Cerebellar nuclear complex (tissue), 1 donor: ENCODE data around the gene APOC4.
"Not testable (repeated sequence)": the region's sequence is repeated elsewhere in the genome, so short reads cannot be mapped to it uniquely, and the experiment has no call there.

Source experiments
- DNase-seq, 2 experiments: peaks; one replicate each; lab custom pipeline; 2025; lab: John Stamatoyannopoulos, UW

The APOC4 gene

GRCh38 chr19:44958090-44958489 is 16.1 kb downstream of the APOC4 start:
- no peak for DNase-seq

GRCh38 chr19:44959691-44960090 is 17.7 kb downstream of the APOC4 start:
- DNase-seq, result no peak

- DNase-seq, result no peak
These were observed 19.1 kb downstream of the APOC4 start for GRCh38 chr19:44960906-44961728.

- no peak for DNase-seq
These were observed 19.8 kb downstream of the APOC4 start for GRCh38 chr19:44961821-44962220.

- DNase-seq, result no peak
These were observed 26.1 kb downstream of the APOC4 start for GRCh38 chr19:44968118-44968517.

- DNase-seq, result no peak
These were observed 26.6 kb downstream of the APOC4 start for GRCh38 chr19:44968670-44969069.

- DNase-seq, result no peak
These were observed 27.4 kb downstream of the APOC4 start for GRCh38 chr19:44969437-44969836.

GRCh38 chr19:44971451-44971850 is 29.4 kb downstream of the APOC4 start:
- DNase-seq, result not testable (repeated sequence)

GRCh38 chr19:44972802-44973201 is 30.8 kb downstream of the APOC4 start:
- DNase-seq, result no peak

GRCh38 chr19:44973982-44974735 is 32.1 kb downstream of the APOC4 start:
- DNase-seq, result no peak

GRCh38 chr19:44974857-44975256 is 32.8 kb downstream of the APOC4 start:
- DNase-seq, result no peak

GRCh38 chr19:44975444-44975843 is 33.4 kb downstream of the APOC4 start:
- no peak for DNase-seq

- DNase-seq, result no peak
These were observed 42.0 kb downstream of the APOC4 start for GRCh38 chr19:44984005-44984404.

- DNase-seq, result no peak
These were observed 43.4 kb downstream of the APOC4 start for GRCh38 chr19:44985445-44985844.

- no peak for DNase-seq
These were observed 44.4 kb downstream of the APOC4 start for GRCh38 chr19:44986389-44986788.

- no peak for DNase-seq
These were observed 45.2 kb downstream of the APOC4 start for GRCh38 chr19:44987148-44987675.

GRCh38 chr19:44988273-44988672 is 46.2 kb downstream of the APOC4 start:
- no peak for DNase-seq

- peak in 1 of 2 experiments; percentile 3 for DNase-seq
These were observed 47.0 kb downstream of the APOC4 start for GRCh38 chr19:44988896-44989556.

GRCh38 chr19:44990459-44990858 is 48.4 kb downstream of the APOC4 start:
- DNase-seq, result no peak

- DNase-seq, result no peak
These were observed 48.9 kb downstream of the APOC4 start for GRCh38 chr19:44990966-44991365.

GRCh38 chr19:44992336-44993163 is 50.5 kb downstream of the APOC4 start:
- DNase-seq, result no peak

- DNase-seq, result no peak
These were observed 51.5 kb downstream of the APOC4 start for GRCh38 chr19:44993526-44993925.
